ENCODE results near the gene KCNIP3. TPM values are rescaled to one million over a fixed set of nuclear protein-coding genes. Genes with fewer than 3 reads are reported as not detected.

KCNIP3 gene
- total and polyA plus RNA-seq, 2 donors (not counting 1 experiment from before 2014, with no cell fraction given) = not detected

GRCh38 chr2:95349568-95350322 lies 52.6 kb downstream of the KCNIP3 start:
- no peak overlapping the region for H3K4me3 Mint-ChIP-seq
- no peak overlapping the region for H3K4me2 ChIP-seq (replicated peaks; ENCODE audit: low read depth, low read length, poor library complexity, severe bottlenecking)
- intact Hi-C loops (cut with micrococcal nuclease) = no loop called here
- TF ChIP-seq, protein P1, sequence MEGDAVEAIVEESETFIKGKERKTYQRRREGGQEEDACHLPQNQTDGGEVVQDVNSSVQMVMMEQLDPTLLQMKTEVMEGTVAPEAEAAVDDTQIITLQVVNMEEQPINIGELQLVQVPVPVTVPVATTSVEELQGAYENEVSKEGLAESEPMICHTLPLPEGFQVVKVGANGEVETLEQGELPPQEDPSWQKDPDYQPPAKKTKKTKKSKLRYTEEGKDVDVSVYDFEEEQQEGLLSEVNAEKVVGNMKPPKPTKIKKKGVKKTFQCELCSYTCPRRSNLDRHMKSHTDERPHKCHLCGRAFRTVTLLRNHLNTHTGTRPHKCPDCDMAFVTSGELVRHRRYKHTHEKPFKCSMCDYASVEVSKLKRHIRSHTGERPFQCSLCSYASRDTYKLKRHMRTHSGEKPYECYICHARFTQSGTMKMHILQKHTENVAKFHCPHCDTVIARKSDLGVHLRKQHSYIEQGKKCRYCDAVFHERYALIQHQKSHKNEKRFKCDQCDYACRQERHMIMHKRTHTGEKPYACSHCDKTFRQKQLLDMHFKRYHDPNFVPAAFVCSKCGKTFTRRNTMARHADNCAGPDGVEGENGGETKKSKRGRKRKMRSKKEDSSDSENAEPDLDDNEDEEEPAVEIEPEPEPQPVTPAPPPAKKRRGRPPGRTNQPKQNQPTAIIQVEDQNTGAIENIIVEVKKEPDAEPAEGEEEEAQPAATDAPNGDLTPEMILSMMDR (IDR thresholded peaks at IDR 0.05) = no peak
- no peak for TF ChIP-seq EZH2 (IDR thresholded peaks at IDR 0.05; ENCODE audit: borderline replicate concordance, insufficient read depth, low read depth, low read length, poor library complexity, severe bottlenecking)
- no peaks in the 10 kb centered on the region for H4K20me1 ChIP-seq (ENCODE audit: control insufficient read depth, insufficient read depth, low read length, poor library complexity, severe bottlenecking)
- no peaks in the 10 kb centered on the region for H3K36me3 ChIP-seq (replicated peaks in 1 of 2; ENCODE audit: control extremely low read depth in 1 of 2, control insufficient read depth in 1 of 2, extremely low read depth in 1 of 2, insufficient read depth in 2 of 2, low read length in 1 of 2)
- H3K4me1 ChIP-seq (ENCODE audit: control insufficient read depth in 2 of 2, insufficient read depth in 2 of 2, low read length in 2 of 2) = peaks cover 11% of the 10 kb centered on the region in 2 donors
- peaks cover 10% of the 10 kb centered on the region for H3K4me1 Mint-ChIP-seq
- no peak overlapping the region for H3K4me3 ChIP-seq (ENCODE audit: control extremely low read depth in 1 of 5, extremely low read depth in 1 of 5, insufficient read depth in 1 of 5, low read depth in 2 of 5, low read length in 4 of 5)
- 88% methylated on average over 12 of the region's 12 CpGs for whole genome bisulfite sequencing (ENCODE audit: insufficient coverage)
- POLR2A ChIA-PET = no interaction called here
- H3K9me3 Mint-ChIP-seq (ENCODE audit: insufficient read depth) = no peaks in the 10 kb centered on the region
- no peak overlapping the region for H3K9ac ChIP-seq (ENCODE audit: low read length)
- no peak for ATAC-seq (ENCODE audit: low read depth)
- H3K27ac Mint-ChIP-seq = no peak overlapping the region
- peaks cover 0 to 4% (median 0%) of the 10 kb centered on the region in 3 donors for H3K9me3 ChIP-seq (ENCODE audit: control extremely low read depth in 1 of 3, control insufficient read depth in 2 of 3, insufficient read depth in 1 of 3, low read length in 2 of 3)
- H3K79me2 ChIP-seq (ENCODE audit: control insufficient read depth, insufficient read depth, low read length) = no peaks in the 10 kb centered on the region
- peaks cover 0 to 36% (median 6%) of the 10 kb centered on the region in 4 experiments for H3K27me3 ChIP-seq (replicated peaks in 1 of 4; ENCODE audit: control extremely low read depth in 1 of 4, control insufficient read depth in 3 of 4, insufficient read depth in 4 of 4, low read length in 3 of 4)
- H3K27ac ChIP-seq (ENCODE audit: low read length in 2 of 2) = no peak overlapping the region
- CTCF ChIA-PET = no interaction called here
- peaks cover 21% of the 10 kb centered on the region for H3K27me3 Mint-ChIP-seq
- DNase-seq = no peak
- no peak overlapping the region for H2AFZ ChIP-seq (ENCODE audit: insufficient read depth, low read depth, low read length, poor library complexity, severe bottlenecking)

GRCh38 chr2:95350368-95350767 lies 53.2 kb downstream of the KCNIP3 start:
- POLR2A ChIA-PET = no interaction called here

More at GRCh38 chr2:95350368-95350767, 53.2 kb downstream of the KCNIP3 start:
- Histone ChIP-seq H3K27me3 (replicated peaks in 1 of 4; ENCODE audit: control extremely low read depth in 1 of 4, control insufficient read depth in 3 of 4, insufficient read depth in 4 of 4, low read length in 3 of 4) (peaks cover 0 to 30% (median 3%) of the 10 kb centered on the region in 4 experiments), H3K4me3 (ENCODE audit: control extremely low read depth in 1 of 5, extremely low read depth in 1 of 5, insufficient read depth in 1 of 5, low read depth in 2 of 5, low read length in 4 of 5) (no peak overlapping the region), H3K79me2 (ENCODE audit: control insufficient read depth, insufficient read depth, low read length) (no peaks in the 10 kb centered on the region), H3K36me3 (replicated peaks in 1 of 2; ENCODE audit: control extremely low read depth in 1 of 2, control insufficient read depth in 1 of 2, extremely low read depth in 1 of 2, insufficient read depth in 2 of 2, low read length in 1 of 2) (no peaks in the 10 kb centered on the region), H2AFZ (ENCODE audit: insufficient read depth, low read depth, low read length, poor library complexity, severe bottlenecking) (no peak overlapping the region), H4K20me1 (ENCODE audit: control insufficient read depth, insufficient read depth, low read length, poor library complexity, severe bottlenecking) (no peaks in the 10 kb centered on the region), H3K9ac (ENCODE audit: low read length) (no peak overlapping the region), H3K4me2 (replicated peaks; ENCODE audit: low read depth, low read length, poor library complexity, severe bottlenecking) (no peak overlapping the region), H3K9me3 (ENCODE audit: control extremely low read depth in 1 of 3, control insufficient read depth in 2 of 3, insufficient read depth in 1 of 3, low read length in 2 of 3) (peaks cover 0 to under 1% (median 0%) of the 10 kb centered on the region in 3 donors), H3K27ac (ENCODE audit: low read length in 2 of 2) (no peak overlapping the region), H3K4me1 (ENCODE audit: control insufficient read depth in 2 of 2, insufficient read depth in 2 of 2, low read length in 2 of 2) (peaks cover 6% of the 10 kb centered on the region in 2 donors)
- Mint-ChIP-seq H3K4me1 (peaks cover 5% of the 10 kb centered on the region), H3K4me3 (no peak overlapping the region), H3K27me3 (peaks cover 17% of the 10 kb centered on the region), H3K27ac (no peak overlapping the region), H3K9me3 (ENCODE audit: insufficient read depth) (no peaks in the 10 kb centered on the region)
- no peak for ATAC-seq (ENCODE audit: low read depth)
- CTCF ChIA-PET = no interaction called here
- intact Hi-C loops (cut with micrococcal nuclease) = no loop called here
- no peak for DNase-seq
- WGBS (ENCODE audit: insufficient coverage) = 74% methylated on average over 5 of the region's 7 CpGs
- TF ChIP-seq, protein P1 (IDR thresholded peaks at IDR 0.05) = no peak
- TF ChIP-seq EZH2 (IDR thresholded peaks at IDR 0.05; ENCODE audit: borderline replicate concordance, insufficient read depth, low read depth, low read length, poor library complexity, severe bottlenecking) = no peak

All from B cell (primary cell).